ENCODE measurements around the gene SDR39U1.

Gene SDR39U1

GRCh38 chr14:24398653-24399446, 43.7 kb downstream of the SDR39U1 start, which contains the start of gene NYNRIN:
Gene NYNRIN (plus strand): TSS chr14:24399003. CDS start chr14:24399247, 244 bp downstream.
- Histone ChIP-seq H3K27ac (peak within 1 kb of the TSS; percentile 54 to 78), H3K4me3 (peak within 1 kb of the TSS; percentile 82)
- no peak for TF ChIP-seq CTCF (IDR thresholded peaks at IDR 0.05)
- no peak for DNase-seq (ENCODE audit: low spot score)

GRCh38 chr14:24398293-24398652, 44.3 kb downstream of the SDR39U1 start:
- DNase-seq (ENCODE audit: low spot score): no peak
- peak overlapping the region; percentile 82 for H3K4me3 ChIP-seq
- TF ChIP-seq CTCF (IDR thresholded peaks at IDR 0.05): no peak
- H3K27ac ChIP-seq: peak overlapping the region; percentile 54 to 78

GRCh38 chr14:24397639-24398292, 44.8 kb downstream of the SDR39U1 start:
- Histone ChIP-seq H3K4me3 (peak overlapping the region; percentile 82), H3K27ac (peak overlapping the region; percentile 54 to 78)
- TF ChIP-seq CTCF (IDR thresholded peaks at IDR 0.05): no peak
- DNase-seq (ENCODE audit: low spot score): no peak

GRCh38 chr14:24395609-24396582, 46.7 kb downstream of the SDR39U1 start:
- no peak overlapping the region for H3K4me3 ChIP-seq
- TF ChIP-seq CTCF (IDR thresholded peaks at IDR 0.05): no peak
- no peak overlapping the region for H3K27ac ChIP-seq
- DNase-seq (ENCODE audit: low spot score): no peak

GRCh38 chr14:24394275-24394674, 48.3 kb downstream of the SDR39U1 start:
- Histone ChIP-seq H3K27ac (no peak overlapping the region), H3K4me3 (no peak overlapping the region)
- DNase-seq (ENCODE audit: low spot score): no peak
- no peak for TF ChIP-seq CTCF (IDR thresholded peaks at IDR 0.05)

GRCh38 chr14:24392325-24393091, 50.1 kb downstream of the SDR39U1 start:
- H3K4me3 ChIP-seq: no peak overlapping the region
- no peak for DNase-seq (ENCODE audit: low spot score)
- no peak for TF ChIP-seq CTCF (IDR thresholded peaks at IDR 0.05)
- no peak overlapping the region for H3K27ac ChIP-seq
